IMR-90 (cell line): ENCODE measurements around the gene POMGNT2. TPM values are rescaled to one million over a fixed set of nuclear protein-coding genes. Genes with fewer than 3 reads are reported as not detected.
"Not testable (repeated sequence)": the region's sequence is repeated elsewhere in the genome, so short reads cannot be mapped to it uniquely, and the experiment has no call there.

Experiments used
- ATAC-seq: fragments of 200-7000 bp; cut with Tn5 transposase; 2 replicates; pipeline ENCODE4 v1.9.1; 2020; ENCODE audit warnings: low read depth, mild to moderate bottlenecking, moderate library complexity
- BruUV-seq: library from RNA; stranded (reverse); fragments of 400-500 nt; replicated peaks from 2 replicates; lab custom pipeline; 2021; lab: Mats Ljungman, UMichigan
- CTCF ChIA-PET: fragments of 300-600 bp; formaldehyde crosslinking; extraction: SDS; loops from one replicate; lab custom pipeline; 2021; ENCODE audit warnings: antibody characterized with exemption; lab: Yijun Ruan, JAX
- POLR2A ChIA-PET: fragments of 300-600 bp; sonication (Branson Sonifier 250); formaldehyde crosslinking; loops from one replicate; lab custom pipeline; 2022; ENCODE audit warnings: antibody characterized with exemption; ENCODE audit not compliant: unreplicated experiment; lab: Charles Lee
- DNase-seq: peaks from one replicate; pipeline ENCODE4 v3.0.0; 2013
- H2AFZ ChIP-seq: replicated peaks from 2 replicates; pipeline ENCODE3; 2013; ENCODE audit warnings: low read length, mild to moderate bottlenecking; ENCODE audit not compliant: poor library complexity
- H2AK5ac ChIP-seq: 2 replicates; pipeline ENCODE4 v1.6.1; 2013; ENCODE audit warnings: low read depth, low read length, inconsistent platforms
- H2AK9ac ChIP-seq: replicated peaks from 2 replicates; pipeline ENCODE3; 2013; ENCODE audit warnings: mild to moderate bottlenecking, low read depth, low read length, moderate library complexity; ENCODE audit not compliant: poor library complexity
- H2BK120ac ChIP-seq: 2 replicates; pipeline ENCODE4 v1.6.1; 2013; ENCODE audit warnings: low read depth, low read length, inconsistent platforms
- H2BK15ac ChIP-seq: 3 replicates; pipeline ENCODE4 v1.6.1; 2013; ENCODE audit warnings: low read depth, low read length, inconsistent platforms
- H2BK20ac ChIP-seq: 2 replicates; pipeline ENCODE4 v1.6.1; 2013; ENCODE audit warnings: low read depth, mild to moderate bottlenecking, inconsistent platforms, low read length, moderate library complexity
- H2BK5ac ChIP-seq: 2 replicates; pipeline ENCODE4 v1.6.1; 2013; ENCODE audit warnings: mild to moderate bottlenecking, low read depth, low read length, inconsistent platforms; ENCODE audit not compliant: poor library complexity, severe bottlenecking
- H3K14ac ChIP-seq: replicated peaks from 2 replicates; pipeline ENCODE4 v1.6.1; 2013; ENCODE audit warnings: low read depth, low read length, inconsistent platforms
- H3K18ac ChIP-seq: 2 replicates; pipeline ENCODE4 v1.6.1; 2013; ENCODE audit warnings: low read depth, low read length, control low read depth
- H3K23ac ChIP-seq: 2 replicates; pipeline ENCODE4 v1.6.1; 2013; ENCODE audit warnings: low read depth, low read length, inconsistent platforms
- H3K27ac ChIP-seq: 2 replicates; pipeline ENCODE4 v1.5.1; 2013; ENCODE audit warnings: mild to moderate bottlenecking, control low read depth, low read length; ENCODE audit not compliant: insufficient read depth
- H3K27me3 ChIP-seq: 2 replicates; pipeline ENCODE4 v1.6.1; 2013; ENCODE audit warnings: low read length; ENCODE audit not compliant: control insufficient read depth, insufficient read depth
- H3K36me3 ChIP-seq: 2 replicates; pipeline ENCODE4 v1.6.1; 2013; ENCODE audit warnings: low read length, mixed read lengths; ENCODE audit not compliant: control insufficient read depth, insufficient read depth
- H3K4ac ChIP-seq: 2 replicates; pipeline ENCODE4 v1.6.1; 2013; ENCODE audit warnings: low read depth, low read length, inconsistent platforms
- H3K4me1 ChIP-seq: 2 replicates; pipeline ENCODE4 v1.6.1; 2013; ENCODE audit warnings: low read length, mixed read lengths; ENCODE audit not compliant: control insufficient read depth, insufficient read depth
- H3K4me2 ChIP-seq: 2 replicates; pipeline ENCODE4 v1.6.1; 2013; ENCODE audit warnings: low read depth, mild to moderate bottlenecking, control low read depth, low read length, moderate library complexity
- H3K4me3 ChIP-seq: 2 replicates; pipeline ENCODE4 v1.5.1; 2013; ENCODE audit warnings: low read depth, mild to moderate bottlenecking, control low read depth, low read length, moderate library complexity; ENCODE audit not compliant: insufficient read depth
- H3K56ac ChIP-seq: 2 replicates; pipeline ENCODE4 v1.6.1; 2013; ENCODE audit warnings: low read length, inconsistent platforms; ENCODE audit not compliant: insufficient read depth; ENCODE audit errors: extremely low read depth
- H3K79me1 ChIP-seq, 2 experiments: 2 replicates each; pipeline ENCODE4 v1.6.1; 2013; ENCODE audit warnings: low read length in 2 of 2, inconsistent platforms in 1 of 2, low read depth in 1 of 2
- H3K9ac ChIP-seq: 2 replicates; pipeline ENCODE4 v1.6.1; 2013; ENCODE audit warnings: low read depth, low read length, control low read depth
- H3K9me1 ChIP-seq: 2 replicates; pipeline ENCODE4 v1.6.1; 2013; ENCODE audit warnings: low read length, inconsistent platforms; ENCODE audit not compliant: insufficient read depth
- H3K9me3 ChIP-seq: 2 replicates; pipeline ENCODE4 v1.6.1; 2013; ENCODE audit warnings: low read length; ENCODE audit not compliant: control insufficient read depth, insufficient read depth
- H4K20me1 ChIP-seq: 2 replicates; pipeline ENCODE4 v1.6.1; 2013; ENCODE audit warnings: low read length, inconsistent platforms; ENCODE audit not compliant: insufficient read depth
- H4K5ac ChIP-seq: 2 replicates; pipeline ENCODE4 v1.6.1; 2013; ENCODE audit warnings: mild to moderate bottlenecking, low read depth, low read length, control low read depth
- H4K8ac ChIP-seq, 2 experiments: 2 replicates each; pipeline ENCODE4 v1.6.1; 2013; ENCODE audit warnings: low read depth in 2 of 2, low read length in 2 of 2, control low read depth in 1 of 2, inconsistent platforms in 1 of 2
- H4K91ac ChIP-seq: 2 replicates; pipeline ENCODE4 v1.6.1; 2013; ENCODE audit warnings: low read depth, low read length, inconsistent platforms; ENCODE audit not compliant: insufficient read depth
- dilution Hi-C: fragments of 300-500 bp; cut with HindIII; formaldehyde crosslinking; loops from one replicate; pipeline ENCODE4 v1.14.3; 2018; ENCODE audit warnings: low sequenced_read_pairs; ENCODE audit not compliant: unreplicated experiment
- in situ Hi-C: fragments of 300-500 bp; cut with MboI; formaldehyde crosslinking; loops from 3 replicates; pipeline ENCODE4 v1.14.3; 2019; ENCODE audit warnings: low sequenced_read_pairs, inconsistent platforms, mixed read lengths
- intact Hi-C: fragments of 100-400 bp; cut with micrococcal nuclease; formaldehyde crosslinking; loops from 2 replicates; pipeline ENCODE4 v1.10.0; 2022
- polyA plus RNA-seq, 3 experiments: library from polyadenylated mRNA; depleted of rRNA; stranded (reverse); fragments of >200 nt; gene quantifications; 2 replicates each; pipeline ENCODE4 v1.2.3, GENCODE V29; 2012; ENCODE audit warnings: low replicate concordance in 1 of 3
- total RNA-seq: library from RNA; depleted of rRNA; stranded (reverse); fragments of >200 nt; gene quantifications from 2 replicates; pipeline ENCODE4 v1.2.3, GENCODE V29; 2012

POMGNT2 gene
- total and polyA plus RNA-seq, 2 of the 4 experiments (the other 2 are of a cell fraction), result 7.5 to 16.2 TPM

GRCh38 chr3:43045079-43045478, 60.8 kb downstream of the POMGNT2 start:
- H3K4me3 ChIP-seq, H3K23ac ChIP-seq, POLR2A ChIA-PET, DNase-seq, H3K4me1 ChIP-seq, ATAC-seq, H2BK15ac ChIP-seq, H2BK5ac ChIP-seq, H3K9ac ChIP-seq, CTCF ChIA-PET, dilution Hi-C loops, H2AK9ac ChIP-seq, H2AFZ ChIP-seq, H2BK120ac ChIP-seq, H3K79me1 ChIP-seq, H3K18ac ChIP-seq, H2BK20ac ChIP-seq, H3K9me3 ChIP-seq, H3K56ac ChIP-seq, H4K20me1 ChIP-seq, H3K14ac ChIP-seq, intact Hi-C loops, H3K9me1 ChIP-seq, H3K27me3 ChIP-seq, H4K5ac ChIP-seq, H3K27ac ChIP-seq, H4K91ac ChIP-seq, in situ Hi-C loops, H3K4ac ChIP-seq, H4K8ac ChIP-seq, H3K4me2 ChIP-seq, H2AK5ac ChIP-seq, H3K36me3 ChIP-seq, BruUV-seq: not testable (repeated sequence)
